HG02981 (cell line): ENCODE data around the gene IQGAP2.

ENCODE experiments used
- ATAC-seq: cut with Tn5 transposase; IDR thresholded peaks from one replicate; pipeline ENCODE4 v1.9.1; 2021; ENCODE audit warnings: mild to moderate bottlenecking, moderate library complexity; ENCODE audit not compliant: unreplicated experiment

IQGAP2 gene

GRCh38 chr5:76696251-76696650 lies 293.2 kb downstream of the IQGAP2 start:
- ATAC-seq, result no peak

DNA sequence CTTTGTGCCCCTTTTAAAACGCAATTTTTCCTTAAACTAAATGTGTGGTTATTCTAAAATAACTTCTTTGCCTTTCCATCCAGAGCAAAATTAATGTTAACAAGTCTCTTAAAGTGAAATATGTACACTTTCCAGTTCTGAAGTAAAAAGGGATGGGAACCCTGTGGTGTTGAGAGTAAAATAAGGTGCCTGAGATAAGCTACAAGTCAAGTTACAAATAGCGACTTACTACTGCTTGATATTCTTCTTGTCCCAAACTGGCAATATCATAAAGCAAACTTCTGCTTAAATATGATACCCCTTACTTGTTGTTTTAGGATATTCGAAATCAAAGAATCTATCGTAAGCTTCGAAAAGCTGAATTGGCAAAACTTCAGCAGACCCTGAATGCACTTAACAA lies 294.6 kb downstream of the IQGAP2 start:
- ATAC-seq, result no peak

GRCh38 chr5:76700571-76700970 lies 297.5 kb downstream of the IQGAP2 start:
- ATAC-seq, result no peak

- no peak for ATAC-seq
Measured at GRCh38 chr5:76701298-76701697, 298.2 kb downstream of the IQGAP2 start.

- no peak for ATAC-seq
Measured at GRCh38 chr5:76703707-76704106, 300.6 kb downstream of the IQGAP2 start.

GRCh38 chr5:76704131-76704663 lies 301.1 kb downstream of the IQGAP2 start:
- ATAC-seq, result no peak

- no peak for ATAC-seq
Measured at GRCh38 chr5:76705574-76705973, 302.5 kb downstream of the IQGAP2 start.

DNA sequence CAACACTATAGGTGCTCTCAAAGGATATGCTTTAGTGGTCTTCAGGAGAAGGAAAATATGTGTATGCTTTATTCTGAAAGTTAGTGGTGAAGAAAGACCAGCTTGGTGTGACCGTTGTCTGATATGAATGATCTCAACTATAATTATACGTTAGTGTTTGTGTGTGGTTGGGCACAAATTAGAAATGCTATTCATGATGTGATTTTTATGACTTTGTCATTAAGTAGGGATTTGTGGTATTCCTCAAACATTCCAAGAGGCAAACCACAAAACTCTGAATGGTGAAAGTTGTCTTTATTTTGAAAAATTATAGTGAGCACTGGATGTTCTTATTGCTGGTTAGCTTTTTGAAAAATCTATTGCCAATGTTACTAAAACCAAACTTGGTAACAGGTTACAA lies 306.7 kb downstream of the IQGAP2 start:
- ATAC-seq, result no peak

DNA sequence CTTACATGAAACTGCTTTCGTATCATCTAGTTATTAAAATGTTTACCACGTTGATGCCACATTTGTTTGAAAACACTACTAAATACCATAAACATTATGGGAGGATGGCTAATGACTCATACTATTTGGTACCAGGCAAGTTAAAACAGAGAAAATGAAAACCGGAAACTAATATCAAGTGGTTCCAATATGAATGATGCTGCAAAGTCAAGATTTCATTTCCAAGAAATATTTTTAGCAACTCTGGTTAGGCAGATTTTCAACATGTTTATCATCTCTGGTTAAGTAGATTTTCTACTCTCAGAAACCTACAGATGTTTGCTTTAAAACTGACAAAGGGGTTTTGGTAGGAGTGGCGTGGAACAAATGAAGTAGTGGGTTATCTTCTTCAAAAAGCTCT lies 307.9 kb downstream of the IQGAP2 start:
- no peak for ATAC-seq

DNA sequence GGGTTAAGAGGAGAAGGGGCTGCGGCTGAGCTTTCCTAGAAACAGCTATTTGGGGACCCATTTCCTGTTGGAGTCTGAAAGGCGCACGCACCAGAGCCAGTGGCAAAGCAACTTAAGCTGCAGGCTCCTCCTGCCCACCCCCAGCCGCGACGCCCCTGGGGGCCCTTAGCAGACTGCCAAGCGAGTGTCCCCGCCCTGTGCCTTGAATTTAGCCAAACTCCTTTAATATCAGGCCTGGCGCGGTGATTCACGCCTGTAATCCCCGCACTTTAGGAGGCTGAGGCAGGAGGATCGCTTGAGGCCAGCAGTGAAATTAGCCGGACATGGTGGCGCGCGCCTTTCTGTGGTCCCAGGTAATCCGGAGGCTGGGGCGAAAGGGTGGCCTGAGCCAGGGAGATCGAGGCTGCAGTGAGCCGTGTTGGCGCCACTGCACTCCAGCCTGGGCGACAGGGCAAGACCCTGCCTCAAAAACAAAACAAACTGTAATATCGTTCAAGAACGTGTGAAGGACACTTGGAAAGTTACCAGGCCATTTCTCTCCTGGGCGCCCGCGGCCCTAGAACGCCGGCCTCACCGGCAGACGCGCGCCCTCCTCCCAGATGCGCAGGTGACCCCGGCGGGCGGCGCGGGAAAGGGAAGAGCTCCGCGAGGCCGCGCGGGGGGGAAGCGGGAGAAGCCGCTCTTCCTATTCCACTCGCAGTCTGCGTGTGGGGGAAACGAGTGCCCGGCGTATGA lies 311.8 kb downstream of the IQGAP2 start:
- ATAC-seq, result no peak

DNA sequence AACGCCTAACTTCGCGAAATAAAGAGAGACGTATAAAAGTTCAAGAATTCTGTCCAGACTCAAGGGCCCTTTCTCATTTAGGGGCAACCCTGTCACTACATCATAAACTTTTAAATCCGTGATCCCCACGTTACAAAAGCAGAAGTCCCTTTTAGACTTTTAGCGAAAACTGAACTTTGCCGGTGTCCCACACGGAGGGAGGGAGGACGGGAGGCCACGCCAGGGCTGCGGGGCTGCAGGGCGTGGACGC lies 312.3 kb downstream of the IQGAP2 start:
- no peak for ATAC-seq

DNA sequence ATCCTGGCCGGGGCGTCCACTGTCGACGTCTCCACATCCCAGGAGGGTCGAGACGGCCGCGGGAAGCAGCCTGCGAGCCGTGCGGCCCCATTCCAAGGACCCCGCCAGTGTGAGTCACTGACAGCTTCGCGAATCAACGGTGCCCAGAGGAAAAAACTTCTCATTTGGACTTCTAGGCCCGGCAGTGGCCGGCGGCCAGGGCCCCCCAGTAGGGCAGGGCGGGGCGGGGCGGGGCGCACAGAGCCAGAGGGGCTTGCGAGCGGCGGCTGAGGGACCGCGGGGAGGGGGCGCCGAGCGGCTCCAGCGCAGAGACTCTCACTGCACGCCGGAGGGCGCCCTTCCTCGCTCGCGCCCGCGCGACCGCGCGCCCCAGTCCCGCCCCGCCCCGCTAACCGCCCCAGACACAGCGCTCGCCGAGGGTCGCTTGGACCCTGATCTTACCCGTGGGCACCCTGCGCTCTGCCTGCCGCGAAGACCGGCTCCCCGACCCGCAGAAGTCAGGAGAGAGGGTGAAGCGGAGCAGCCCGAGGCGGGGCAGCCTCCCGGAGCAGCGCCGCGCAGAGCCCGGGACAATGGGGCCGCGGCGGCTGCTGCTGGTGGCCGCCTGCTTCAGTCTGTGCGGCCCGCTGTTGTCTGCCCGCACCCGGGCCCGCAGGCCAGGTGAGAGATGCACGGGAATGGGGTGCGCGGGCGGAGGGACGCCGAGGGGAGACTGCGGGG lies 312.8 kb downstream of the IQGAP2 start, which contains the start of gene F2R:
TSS of gene F2R (plus strand) at position 391 of the 720 bp plus-strand sequence. CDS start at position 573, 182 bp downstream.
- peak; percentile 74 for ATAC-seq

DNA sequence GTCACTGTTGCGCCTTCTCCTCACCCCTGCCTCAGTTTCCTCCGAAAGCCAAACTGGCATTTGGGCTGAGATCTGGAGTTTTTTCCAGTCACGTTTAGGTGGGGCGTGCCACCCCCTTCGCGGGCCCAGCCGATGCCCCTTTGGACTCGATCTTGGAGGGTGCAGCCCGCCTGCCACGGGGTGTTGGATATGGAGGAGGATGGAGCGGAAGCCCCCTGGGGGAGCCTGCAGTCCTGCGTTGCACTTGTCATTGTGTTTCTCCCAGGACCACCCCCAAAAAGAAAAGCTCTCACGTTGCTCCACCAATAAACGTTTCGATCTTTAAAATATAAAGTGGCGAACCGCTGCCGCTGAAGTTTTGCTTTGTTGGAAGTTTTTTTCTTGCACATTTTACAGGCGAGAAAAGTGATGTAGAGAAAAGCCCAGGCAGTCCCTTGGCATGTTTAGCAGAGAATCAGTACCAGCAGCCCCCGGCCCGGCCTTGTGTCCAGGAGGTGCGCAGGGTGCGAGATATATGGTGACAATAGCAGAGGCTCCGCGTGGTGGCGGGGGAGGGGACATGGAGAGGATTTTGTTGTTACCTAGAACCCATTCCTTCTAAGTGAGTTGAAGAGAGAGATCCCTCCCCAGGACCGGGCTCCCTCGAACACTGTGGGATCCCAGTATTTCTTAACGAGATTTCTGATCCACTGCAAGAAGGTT lies 313.5 kb downstream of the IQGAP2 start:
- no peak for ATAC-seq

- no peak for ATAC-seq
Measured at GRCh38 chr5:76717222-76718083, 314.4 kb downstream of the IQGAP2 start.

- no peak for ATAC-seq
Measured at GRCh38 chr5:76718381-76718832, 315.3 kb downstream of the IQGAP2 start.

DNA sequence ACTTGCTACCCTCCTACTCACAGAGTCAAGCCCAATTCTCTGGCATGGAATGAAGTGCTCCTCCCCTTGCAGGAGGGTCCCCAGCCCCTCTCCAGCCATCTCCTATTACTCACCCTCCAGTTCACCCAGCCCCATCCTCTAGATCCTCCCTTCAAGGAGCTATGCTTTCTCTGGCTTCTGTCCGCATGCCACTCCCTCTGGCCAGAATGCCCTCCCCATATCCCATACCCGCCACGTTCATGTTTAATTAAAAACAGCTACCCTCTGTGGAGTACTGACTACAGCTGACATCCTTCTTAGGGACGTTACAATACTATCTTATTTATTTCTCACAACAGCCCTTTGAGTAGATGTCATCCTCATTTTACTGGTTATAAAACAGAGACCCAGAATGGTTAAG lies 315.8 kb downstream of the IQGAP2 start:
- no peak for ATAC-seq

DNA sequence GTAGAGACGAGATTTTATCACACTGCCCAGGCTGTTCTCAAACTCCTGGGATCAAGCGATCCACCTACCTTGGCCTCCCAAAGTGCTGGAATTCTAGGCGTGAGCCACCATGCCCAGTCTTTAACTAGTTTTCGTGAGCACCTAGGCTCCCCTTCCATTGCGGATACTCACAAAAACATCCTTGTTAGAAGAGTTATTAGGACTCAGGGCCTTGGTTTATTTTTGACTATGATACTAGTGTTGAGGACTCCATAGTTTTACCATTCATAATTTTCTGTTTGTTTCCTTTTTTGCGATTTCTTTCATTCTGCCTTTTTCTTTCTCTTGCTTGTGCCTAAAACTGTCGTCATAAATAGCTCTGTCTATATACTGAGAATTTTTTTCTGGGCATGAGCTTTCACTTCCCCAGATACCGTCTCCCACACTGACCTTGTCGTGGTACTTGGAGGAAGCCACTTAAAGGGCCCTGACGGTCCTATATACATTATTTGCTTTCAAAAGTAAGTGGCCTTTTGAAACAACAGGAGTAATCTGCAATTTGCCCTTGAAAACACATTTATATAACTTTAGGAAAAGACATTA lies 318.0 kb downstream of the IQGAP2 start:
- ATAC-seq, result peak; percentile 93

DNA sequence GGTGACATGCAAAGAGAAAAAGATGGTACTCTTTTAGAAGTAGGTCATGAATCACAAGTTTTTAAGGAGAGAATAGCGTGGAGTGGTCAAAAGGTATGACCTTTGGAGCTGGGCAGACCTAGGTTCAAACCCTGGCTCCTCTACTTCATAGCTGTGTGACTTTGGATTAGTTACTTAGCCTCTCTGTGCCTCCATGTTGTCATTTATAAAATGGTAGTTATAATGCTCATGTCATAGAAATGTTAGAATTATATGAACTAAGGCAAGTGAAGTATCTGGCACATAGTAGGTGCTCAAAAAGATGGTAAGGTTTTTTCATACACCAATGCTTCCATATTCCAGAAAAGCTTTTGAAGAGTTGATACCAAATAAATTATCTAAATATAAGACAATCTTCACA lies 320.2 kb downstream of the IQGAP2 start:
- ATAC-seq, result no peak

DNA sequence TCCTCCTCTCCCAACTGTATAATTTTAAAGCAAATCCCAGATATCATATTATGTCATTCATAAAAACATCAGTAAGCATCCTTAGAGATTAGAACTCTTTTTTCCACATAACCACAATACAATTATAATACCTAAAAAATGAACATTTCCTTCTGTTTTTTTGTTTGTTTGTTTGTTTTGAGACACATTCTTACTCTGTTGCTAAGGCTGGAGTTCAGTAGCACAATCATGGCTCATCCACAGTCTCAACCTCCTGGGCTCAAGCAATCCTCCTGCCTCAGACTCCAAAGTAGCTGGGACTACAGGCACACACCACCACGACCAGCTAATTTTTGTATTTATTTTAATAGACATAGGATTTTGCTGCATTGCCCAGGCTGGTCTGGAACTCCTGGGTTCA lies 320.8 kb downstream of the IQGAP2 start:
- ATAC-seq, result no peak

- no peak for ATAC-seq
Measured at GRCh38 chr5:76724871-76725270, 321.8 kb downstream of the IQGAP2 start.
